ENCODE results near the gene COX4I2. TPM values are rescaled to one million over a fixed set of nuclear protein-coding genes. Genes with fewer than 3 reads are reported as not detected.

COX4I2 gene
- total and polyA plus RNA-seq, 2 of the 8 experiments (the other 6 are each of a cell fraction or from before 2014, with no cell fraction given), result 0.26 TPM; not detected in 1

GRCh38 chr20:31644701-31645100 is 7.0 kb downstream of the COX4I2 start:
- no peaks in the 10 kb centered on the region for H3K79me1 ChIP-seq (ENCODE audit: low read depth, low read length)
- no peak for FAIRE-seq
- TF ChIP-seq ATF2 (IDR thresholded peaks at IDR 0.05; ENCODE audit: low read length), result no peak
- TF ChIP-seq HDAC2 (IDR thresholded peaks at IDR 0.05; ENCODE audit: borderline replicate concordance in 1 of 2, low read depth in 2 of 2, low read length in 2 of 2), result no peak

More at GRCh38 chr20:31644701-31645100, 7.0 kb downstream of the COX4I2 start:
- no peak for DNase-seq (ENCODE audit: low read depth in 1 of 2, low spot score in 2 of 2)
- Histone ChIP-seq H3K9me3 (ENCODE audit: insufficient read depth in 2 of 2, low read depth in 1 of 2, low read length in 1 of 2) (no peaks in the 10 kb centered on the region), H4K5ac (ENCODE audit: insufficient read length, low read depth, low read length) (no peak overlapping the region), H3K27ac (ENCODE audit: low read depth, low read length) (no peak overlapping the region), H2AK5ac (ENCODE audit: low read depth, low read length) (no peak overlapping the region), H3K14ac (ENCODE audit: insufficient read length) (no peak overlapping the region), H4K8ac (ENCODE audit: extremely low read depth, insufficient read depth, low read length) (no peak overlapping the region), H2BK5ac (ENCODE audit: low read depth, low read length) (no peak overlapping the region), H3K4me1 (replicated peaks in 1 of 4; ENCODE audit: control insufficient read depth in 3 of 4, insufficient read depth in 4 of 4, low read length in 3 of 4) (peaks cover 0 to 2% (median 2%) of the 10 kb centered on the region in 4 experiments; a peak in 2 of 7 replicates), H2BK15ac (ENCODE audit: low read length) (no peak overlapping the region), H3K4me2 (ENCODE audit: insufficient read depth in 1 of 2, low read depth in 2 of 2, low read length in 2 of 2) (no peak overlapping the region), H3K23ac (ENCODE audit: insufficient read length) (no peak overlapping the region), H3K79me2 (ENCODE audit: control insufficient read depth in 1 of 2, insufficient read depth in 2 of 2, low read length in 2 of 2) (no peaks in the 10 kb centered on the region), H3K27me3 (replicated peaks in 1 of 4; ENCODE audit: control insufficient read depth in 3 of 4, extremely low read depth in 1 of 4, insufficient read depth in 3 of 4, low read length in 3 of 4) (no peaks in the 10 kb centered on the region), H3K36me3 (ENCODE audit: control insufficient read depth in 2 of 4, insufficient read depth in 4 of 4, low read length in 3 of 4) (no peaks in the 10 kb centered on the region), H3K9ac (replicated peaks in 1 of 4; ENCODE audit: extremely low read depth in 1 of 4, low read depth in 3 of 4, low read length in 3 of 4) (no peak overlapping the region), H2BK12ac (ENCODE audit: low read depth, low read length) (no peak overlapping the region), H3K4me3 (ENCODE audit: extremely low read depth in 1 of 4, insufficient read depth in 2 of 4, low read depth in 3 of 4, low read length in 4 of 4) (no peak overlapping the region), H4K20me1 (replicated peaks in 1 of 2; ENCODE audit: control insufficient read depth in 1 of 2, insufficient read depth in 2 of 2, low read length in 2 of 2) (peaks cover 0 to 2% of the 10 kb centered on the region in 2 experiments), H3K18ac (ENCODE audit: extremely low read depth, low read length) (no peak overlapping the region), H2BK120ac (replicated peaks; ENCODE audit: low read depth, low read length) (no peak overlapping the region), H3K4ac (replicated peaks; ENCODE audit: insufficient read length, low read depth, low read length) (no peak overlapping the region), H3K56ac (replicated peaks; ENCODE audit: insufficient read length, low read depth, low read length) (no peak overlapping the region), H3K23me2 (ENCODE audit: low read depth, low read length) (no peaks in the 10 kb centered on the region), H2AFZ (ENCODE audit: low read length) (no peak overlapping the region), H4K91ac (replicated peaks; ENCODE audit: insufficient read length, low read length) (no peak overlapping the region), H2BK20ac (ENCODE audit: low read length) (no peak overlapping the region)
- POLR2A ChIA-PET (ENCODE audit: partially characterized antibody), result interaction anchor here (1.0 to 1.2 kb wide), 3 partner anchors 11 to 60 kb away, joined by 3 read pairs; no protein-coding TSS in a partner anchor
- CTCF ChIA-PET (ENCODE audit: partially characterized antibody), result interaction anchor here (0.6 to 7.1 kb wide), 9 partner anchors 9 to 1356 kb away, joined by 3 to 51 read pairs (median 5); no protein-coding TSS in a partner anchor
- 90% methylated on average over 8 of the region's 8 CpGs; no CpG with 5 or more reads in 1 of the 2 experiments for WGBS, 2 experiments (ENCODE audit: extremely low coverage in 1 of 2, insufficient coverage in 1 of 2, insufficient read length in 1 of 2, insufficient replicate concordance in 2 of 2, low coverage in 1 of 2, low lambda C conversion rate in 2 of 2, missing lambda C conversion rate in 1 of 2)

Measured in H1 (cell line).